Measurements from ENCODE around the gene CCL1.

The CCL1 gene

DNA sequence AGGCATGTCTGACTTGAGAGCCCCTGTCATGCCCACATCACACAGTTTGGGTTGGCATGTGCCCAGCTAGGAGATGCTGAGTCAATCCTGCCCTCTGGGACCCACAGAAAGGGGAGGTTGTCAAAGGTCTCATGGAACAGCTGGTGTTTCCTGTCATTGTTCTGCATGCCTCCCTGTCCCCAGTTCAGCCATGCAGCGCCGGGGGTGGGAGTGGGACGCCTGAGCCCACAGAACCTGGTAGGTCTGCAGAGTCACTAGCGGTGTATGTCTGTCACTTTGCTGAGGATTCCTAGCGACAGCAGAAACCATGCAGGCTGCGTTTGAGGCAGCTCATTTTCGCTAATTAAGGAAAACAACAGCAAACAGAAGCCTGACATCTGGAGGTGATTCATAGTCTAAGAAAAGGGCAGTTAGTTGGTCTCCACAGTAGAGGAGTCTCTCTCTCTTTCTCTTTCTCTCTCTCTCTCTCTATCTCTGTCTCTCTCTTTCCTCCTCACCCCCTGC lies 19.6 kb upstream of the CCL1 start:
- no peak for DNase-seq

DNA sequence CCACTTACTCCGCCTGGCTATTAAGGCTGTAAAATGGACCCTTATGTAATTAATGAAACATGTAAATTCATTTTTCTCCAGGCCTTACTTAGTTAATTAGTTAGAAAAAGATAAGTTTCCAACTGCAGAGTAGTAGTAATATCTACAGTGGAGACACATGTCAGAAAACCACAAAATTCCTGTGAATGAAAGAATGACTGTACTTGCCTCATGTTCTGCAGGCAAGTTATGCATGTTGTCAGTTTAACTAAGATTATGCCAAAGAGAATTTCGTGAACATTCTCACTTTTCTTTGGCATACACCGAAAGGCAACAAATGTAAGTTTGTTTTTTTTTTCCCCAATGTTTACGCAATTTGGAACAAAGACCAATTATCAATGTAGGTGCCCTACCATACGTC lies 16.8 kb upstream of the CCL1 start:
- DNase-seq: no peak

DNA sequence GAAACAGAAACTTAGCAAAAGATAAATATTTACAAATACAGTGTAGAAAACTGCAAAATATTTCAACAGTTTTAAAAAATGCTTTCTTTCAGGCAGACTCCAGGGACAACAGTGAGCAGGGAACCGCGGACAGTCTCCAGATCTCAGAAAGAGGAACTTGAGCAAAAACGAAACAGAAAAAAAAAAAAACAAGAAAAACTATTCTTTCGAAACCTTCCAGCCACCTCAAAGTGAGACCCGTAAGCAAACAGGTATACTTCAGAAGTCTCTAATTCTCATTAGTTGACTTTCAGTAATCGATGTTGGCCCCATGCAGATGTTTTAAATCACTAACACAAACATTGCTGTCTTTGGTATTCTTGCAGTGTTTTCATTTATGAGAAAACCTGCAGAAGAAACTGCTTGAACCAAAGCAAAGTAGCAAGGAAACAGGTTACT lies 15.7 kb upstream of the CCL1 start:
- DNase-seq: no peak

DNA sequence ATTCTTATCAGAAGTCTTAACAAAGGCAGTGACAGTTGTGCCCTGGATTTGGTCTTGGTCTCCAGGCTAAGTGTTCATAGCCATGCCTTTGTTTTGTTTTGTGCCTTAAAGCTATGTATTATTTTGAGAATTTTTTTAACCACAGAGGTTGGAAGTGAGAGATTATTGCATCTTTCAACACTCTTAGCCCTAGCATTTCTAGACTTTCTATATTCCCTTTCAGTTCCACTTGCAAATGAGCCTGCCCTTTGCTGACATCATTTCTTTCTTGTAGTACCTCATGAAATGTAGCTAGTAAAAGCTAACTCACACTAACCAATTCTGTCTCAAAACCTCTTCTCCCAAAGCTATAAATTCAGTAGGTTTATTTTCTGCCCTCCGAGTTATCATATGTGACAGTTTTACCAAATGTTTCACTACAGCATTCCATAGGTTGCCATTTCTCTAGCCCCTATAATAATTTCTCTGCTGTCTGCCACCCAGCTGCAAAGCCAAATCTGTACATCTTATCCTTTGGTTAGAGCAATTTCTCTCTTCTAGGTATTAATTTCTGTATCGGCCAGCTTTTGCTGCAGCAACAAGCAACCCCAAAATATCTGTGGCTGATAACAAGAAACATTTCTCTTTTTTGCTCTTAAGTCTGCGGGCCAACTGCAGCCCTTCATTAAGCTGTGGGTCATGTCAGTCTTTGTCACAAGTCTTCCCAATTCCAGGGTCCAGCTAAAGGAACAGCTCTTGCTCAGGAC lies 14.2 kb upstream of the CCL1 start:
- DNase-seq: no peak

- DNase-seq: no peak
These were observed 12.5 kb upstream of the CCL1 start for GRCh38 chr17:34375426-34375997.

GRCh38 chr17:34374457-34374856 lies 11.4 kb upstream of the CCL1 start:
- no peak for DNase-seq

- DNase-seq: no peak
These were observed 8.5 kb upstream of the CCL1 start for GRCh38 chr17:34371405-34372100.

DNA sequence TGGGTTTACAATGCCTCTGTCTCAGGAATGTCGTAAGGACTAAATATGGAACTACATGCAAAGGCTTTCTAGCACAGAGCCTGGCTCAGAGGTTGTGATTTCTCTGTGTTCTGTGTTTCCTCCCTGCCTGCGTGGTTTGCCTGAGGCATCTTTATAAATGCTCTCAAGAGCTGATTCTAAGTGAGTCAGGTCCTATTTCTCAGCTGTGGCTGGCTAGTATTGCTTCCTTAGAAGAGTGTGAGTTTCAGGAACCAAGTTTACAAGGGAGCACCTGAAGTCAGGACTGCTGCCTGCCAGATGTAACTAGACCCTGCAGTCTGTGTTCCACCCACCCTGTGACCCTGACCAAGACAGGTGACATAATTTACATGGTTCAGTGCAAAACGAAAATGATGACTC lies 8.0 kb upstream of the CCL1 start:
- DNase-seq: no peak

DNA sequence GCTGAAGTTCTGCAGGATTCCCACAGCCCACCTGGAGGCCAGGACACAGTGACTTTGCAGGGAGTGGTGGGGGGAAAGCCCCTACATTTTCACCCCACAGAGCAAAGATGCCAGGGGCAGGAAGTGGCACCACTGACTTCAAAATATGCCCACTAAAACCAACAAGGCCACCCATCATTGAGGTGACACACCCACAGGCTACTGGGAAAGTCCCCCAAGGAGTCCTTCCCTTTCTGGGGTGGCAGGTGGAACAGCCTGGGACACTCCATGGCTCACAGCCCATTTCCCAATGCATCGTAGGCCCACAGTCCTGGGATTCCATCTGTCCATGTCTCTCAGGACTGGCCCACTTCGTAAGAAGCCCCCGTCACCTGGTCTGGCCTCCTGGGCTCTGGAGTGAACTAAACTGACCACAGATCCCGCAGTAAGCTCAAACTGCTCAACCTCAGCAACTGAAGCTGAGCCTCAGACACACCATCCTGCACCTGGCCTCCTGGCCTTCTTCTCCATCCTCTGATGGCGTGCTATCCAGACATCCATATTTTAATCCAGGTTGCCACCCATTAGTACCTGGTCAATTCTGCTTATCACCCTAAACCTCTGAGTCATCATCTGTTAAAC lies 7.5 kb upstream of the CCL1 start:
- DNase-seq: no peak

DNA sequence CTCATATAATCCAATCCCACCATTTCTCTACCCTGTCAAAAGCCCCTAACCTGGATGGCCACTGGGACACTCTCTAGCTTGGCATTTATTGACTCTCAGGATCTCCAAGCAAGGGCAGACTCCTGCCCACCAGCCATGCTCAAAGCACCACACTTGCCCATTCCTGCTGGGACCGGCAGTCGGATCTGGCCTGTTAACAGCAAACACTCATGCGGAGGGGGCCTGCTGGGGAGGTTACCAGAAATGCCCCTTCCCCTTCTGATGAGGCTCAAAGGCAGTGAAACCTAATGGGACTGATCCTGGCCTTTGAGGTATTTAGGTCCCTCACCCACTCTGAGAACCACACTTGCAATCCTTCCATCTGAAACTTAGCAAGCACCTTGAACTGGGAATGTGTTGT lies 6.5 kb upstream of the CCL1 start:
- no peak for DNase-seq

- no peak for DNase-seq
These were observed 6.0 kb upstream of the CCL1 start for GRCh38 chr17:34368946-34369500.

- DNase-seq: no peak
These were observed 5.3 kb upstream of the CCL1 start for GRCh38 chr17:34368196-34368945.

GRCh38 chr17:34367486-34368195 lies 4.6 kb upstream of the CCL1 start:
- DNase-seq: no peak

- no peak for DNase-seq
These were observed 3.6 kb upstream of the CCL1 start for GRCh38 chr17:34366529-34367107.

DNA sequence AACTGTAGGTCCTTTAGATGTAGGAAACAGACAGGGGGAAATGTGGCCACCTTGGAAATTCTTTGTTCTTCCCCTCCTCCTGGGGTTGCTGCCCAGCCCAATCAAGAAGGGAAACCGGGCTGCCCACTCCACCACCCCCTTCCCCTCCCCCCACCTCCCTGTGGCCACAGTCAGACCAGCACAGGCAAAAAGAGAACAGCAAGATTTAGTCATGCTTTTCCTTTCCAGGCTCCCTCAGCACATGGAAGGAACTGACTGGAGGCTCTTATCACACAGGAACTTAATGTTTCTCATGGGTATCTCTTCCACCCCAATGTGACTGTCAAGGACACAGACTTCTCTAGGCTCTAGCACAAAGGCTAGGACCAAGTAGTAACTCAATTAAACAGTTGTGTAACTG lies 3.0 kb upstream of the CCL1 start:
- no peak for DNase-seq

GRCh38 chr17:34365340-34365739 lies 2.3 kb upstream of the CCL1 start:
- DNase-seq: no peak

- no peak for DNase-seq
These were observed 1.7 kb upstream of the CCL1 start for GRCh38 chr17:34364751-34365150.

- peak; percentile 77 to 86 for DNase-seq
These were observed 1.5 kb downstream of the CCL1 start for GRCh38 chr17:34361478-34362061.

DNA sequence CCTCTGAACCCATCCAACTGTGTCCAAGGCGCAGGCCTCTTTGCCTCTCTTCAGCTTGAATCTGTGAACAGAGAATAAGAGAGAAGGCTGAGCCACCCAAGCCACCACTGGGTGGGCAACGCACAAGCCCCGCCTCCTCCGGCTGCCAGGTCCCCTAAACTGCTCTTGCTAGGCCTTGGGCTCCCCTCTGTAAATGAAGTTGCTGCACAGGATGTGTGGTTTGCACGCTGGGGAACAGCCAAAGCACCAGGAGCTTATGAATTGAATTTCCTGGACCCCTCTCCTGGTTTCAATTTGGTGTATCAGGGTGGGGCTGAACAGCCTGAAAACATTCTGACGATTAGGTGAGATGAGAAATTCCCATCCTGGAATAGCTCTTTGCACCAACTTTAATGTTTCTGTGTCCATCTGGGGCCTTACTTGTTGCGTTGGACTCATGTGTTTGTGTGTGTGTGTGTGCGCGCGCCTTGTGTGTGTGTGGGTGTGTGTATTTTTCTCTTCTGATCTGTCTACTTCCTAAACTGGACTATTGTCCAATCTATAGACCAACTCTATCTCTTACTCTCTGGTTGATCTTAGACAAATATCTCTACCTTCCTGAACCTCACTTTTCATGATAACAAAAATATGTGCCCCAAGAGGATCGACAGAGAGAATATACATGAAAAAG lies 2.3 kb downstream of the CCL1 start:
- no peak for DNase-seq

DNA sequence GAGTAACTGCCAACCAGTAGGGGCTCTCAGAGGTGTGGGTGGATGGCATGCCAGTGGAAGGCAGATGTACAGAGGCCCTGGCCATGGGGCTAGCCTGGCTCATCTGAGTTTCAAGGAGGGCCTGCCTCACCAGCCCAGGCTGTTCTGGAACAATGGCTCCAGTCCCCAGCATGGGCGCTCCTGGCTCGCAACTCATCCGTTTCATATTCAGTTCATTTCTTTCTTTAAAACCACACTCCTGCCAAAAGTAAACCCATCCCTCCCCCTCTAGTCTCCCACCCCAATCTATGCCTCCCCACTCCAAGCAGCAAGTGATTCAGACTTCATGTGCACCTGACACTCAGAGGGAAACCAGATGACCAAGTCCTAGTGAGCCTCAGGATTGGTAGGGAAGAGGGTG lies 4.4 kb downstream of the CCL1 start:
- no peak for DNase-seq

DNA sequence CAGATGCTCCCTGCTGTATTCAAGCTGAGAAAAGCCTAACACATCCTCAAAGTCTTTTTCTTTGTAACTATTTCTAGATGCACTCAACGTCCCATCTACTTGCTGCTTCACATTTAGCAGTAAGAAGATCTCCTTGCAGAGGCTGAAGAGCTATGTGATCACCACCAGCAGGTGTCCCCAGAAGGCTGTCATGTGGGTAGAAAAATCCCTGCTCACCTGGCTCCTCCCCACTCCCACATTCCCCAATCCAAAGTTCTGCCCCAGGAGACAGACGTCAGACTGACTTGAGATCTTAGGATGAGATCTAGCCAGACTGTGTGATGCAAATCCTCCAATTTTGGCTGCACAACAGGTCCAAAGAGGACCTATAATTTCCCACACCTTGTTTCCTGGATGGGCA lies 5.6 kb downstream of the CCL1 start:
- no peak for DNase-seq

All from SHP77 (cell line).